Vagina (tissue), 2 donors: ENCODE results near the gene SLC16A14. TPM values are rescaled to one million over a fixed set of nuclear protein-coding genes. Genes with fewer than 3 reads are reported as not detected.

Experiments used
- DNase-seq, 2 donors: peaks; one replicate each; pipeline ENCODE4 v3.0.0-alpha.2; 2017; ENCODE audit errors: extremely low spot score in 2 of 2
- H3K27ac ChIP-seq: fragments of 200-600 bp; sonication (generic); one replicate; pipeline ENCODE4 v1.5.1; 2019
- H3K27me3 ChIP-seq: fragments of 200-600 bp; sonication (generic); one replicate; pipeline ENCODE4 v1.5.1; 2019
- H3K36me3 ChIP-seq, 2 donors: fragments of 200-600 bp; sonication (generic); one replicate each; pipeline ENCODE4 v1.5.1; 2017 to 2019
- H3K4me1 ChIP-seq: fragments of 200-600 bp; sonication (generic); one replicate; pipeline ENCODE4 v1.5.1; 2019
- H3K4me3 ChIP-seq, 2 donors: fragments of 200-600 bp; sonication (generic); 1 replicate in 1 of 2; 2 replicates in 1 of 2; pipeline ENCODE4 v1.5.1; 2016 to 2019
- H3K9me3 ChIP-seq: fragments of 200-600 bp; sonication (generic); one replicate; pipeline ENCODE4 v1.5.1; 2019
- CTCF ChIP-seq, 3 experiments: fragments of 450-650 bp in 2 of 3; fragments of 200-600 bp in 1 of 3; sonication (generic) in 1 of 3; IDR thresholded peaks; one replicate each; pipeline ENCODE4 v1.5.1; 2017 to 2019; ENCODE audit warnings: antibody characterized with exemption in 3 of 3, mild to moderate bottlenecking in 2 of 3, moderate library complexity in 2 of 3
- POLR2A ChIP-seq, 2 donors: fragments of 450-650 bp; IDR thresholded peaks; one replicate each; pipeline ENCODE4 v1.6.1; 2017; ENCODE audit warnings: antibody characterized with exemption in 2 of 2, mild to moderate bottlenecking in 2 of 2, moderate library complexity in 2 of 2
- POLR2AphosphoS5 ChIP-seq, 2 donors: sonication (generic); formaldehyde crosslinking; IDR thresholded peaks; one replicate each; pipeline ENCODE4 v1.9.0; 2017; ENCODE audit warnings: antibody characterized with exemption in 2 of 2, mild to moderate bottlenecking in 2 of 2, low read depth in 1 of 2; ENCODE audit not compliant: insufficient read depth in 1 of 2
- intact Hi-C: fragments of 100-400 bp; cut with DNase I; formaldehyde crosslinking; loops from one replicate; pipeline ENCODE4 v1.15.1; 2023
- total RNA-seq: library from RNA; depleted of rRNA; stranded (reverse); fragments of >200 nt; gene quantifications from one replicate; pipeline ENCODE4 v1.2.3, GENCODE V29; 2016

SLC16A14 gene
- total RNA-seq, 1 donor from 2014 or later: 9.8 TPM

GRCh38 chr2:230090967-230091366, 22.2 kb upstream of the SLC16A14 start:
- TF ChIP-seq POLR2A (IDR thresholded peaks at IDR 0.05) (no peak), CTCF (IDR thresholded peaks at IDR 0.05) (no peak), POLR2AphosphoS5 (IDR thresholded peaks at IDR 0.05; ENCODE audit: insufficient read depth in 1 of 2, low read depth in 1 of 2) (no peak)
- Histone ChIP-seq H3K9me3 (no peaks in the 10 kb centered on the region), H3K36me3 (no peaks in the 10 kb centered on the region), H3K27me3 (no peaks in the 10 kb centered on the region), H3K4me3 (no peak overlapping the region), H3K27ac (no peak overlapping the region), H3K4me1 (no peaks in the 10 kb centered on the region)
- DNase-seq: no peak
- intact Hi-C loops: no loop called here

GRCh38 chr2:230085201-230085600, 16.5 kb upstream of the SLC16A14 start:
- no peaks in the 10 kb centered on the region for H3K36me3 ChIP-seq
- H3K27me3 ChIP-seq: no peaks in the 10 kb centered on the region
- intact Hi-C loops: no loop called here
- H3K9me3 ChIP-seq: no peaks in the 10 kb centered on the region
- no peak for DNase-seq
- TF ChIP-seq POLR2A (IDR thresholded peaks at IDR 0.05) (no peak), CTCF (IDR thresholded peaks at IDR 0.05) (no peak), POLR2AphosphoS5 (IDR thresholded peaks at IDR 0.05; ENCODE audit: insufficient read depth in 1 of 2, low read depth in 1 of 2) (no peak)
- H3K4me1 ChIP-seq: no peaks in the 10 kb centered on the region
- no peak overlapping the region for H3K4me3 ChIP-seq
- no peak overlapping the region for H3K27ac ChIP-seq

GRCh38 chr2:230077851-230078547, 9.3 kb upstream of the SLC16A14 start:
- Histone ChIP-seq H3K4me1 (no peaks in the 10 kb centered on the region), H3K36me3 (no peaks in the 10 kb centered on the region), H3K9me3 (no peaks in the 10 kb centered on the region), H3K27me3 (no peaks in the 10 kb centered on the region), H3K27ac (no peak overlapping the region), H3K4me3 (no peak overlapping the region)
- intact Hi-C loops: no loop called here
- TF ChIP-seq POLR2A (IDR thresholded peaks at IDR 0.05): no peak
- no peak for DNase-seq

GRCh38 chr2:230076819-230077218, 8.1 kb upstream of the SLC16A14 start:
- intact Hi-C loops: no loop called here
- TF ChIP-seq POLR2AphosphoS5 (IDR thresholded peaks at IDR 0.05; ENCODE audit: insufficient read depth in 1 of 2, low read depth in 1 of 2) (no peak), CTCF (IDR thresholded peaks at IDR 0.05) (no peak), POLR2A (IDR thresholded peaks at IDR 0.05) (no peak)
- H3K4me3 ChIP-seq: no peak overlapping the region
- H3K27ac ChIP-seq: no peak overlapping the region
- H3K27me3 ChIP-seq: no peaks in the 10 kb centered on the region
- H3K9me3 ChIP-seq: no peaks in the 10 kb centered on the region
- H3K4me1 ChIP-seq: no peaks in the 10 kb centered on the region
- DNase-seq: no peak
- no peaks in the 10 kb centered on the region for H3K36me3 ChIP-seq

- no peaks in the 10 kb centered on the region for H3K4me1 ChIP-seq
- no peak for TF ChIP-seq POLR2AphosphoS5 (IDR thresholded peaks at IDR 0.05; ENCODE audit: insufficient read depth in 1 of 2, low read depth in 1 of 2)
- TF ChIP-seq CTCF (IDR thresholded peaks at IDR 0.05): no peak
- H3K4me3 ChIP-seq: no peak overlapping the region
- intact Hi-C loops: no loop called here
- H3K9me3 ChIP-seq: no peaks in the 10 kb centered on the region
- no peak for DNase-seq
- no peaks in the 10 kb centered on the region for H3K36me3 ChIP-seq
- no peaks in the 10 kb centered on the region for H3K27me3 ChIP-seq
- no peak overlapping the region for H3K27ac ChIP-seq
Measured at GRCh38 chr2:230075988-230076631, 7.4 kb upstream of the SLC16A14 start.
